ENCODE results near the gene GPD2.

GRCh38 chr2:156483741-156484173, 47.6 kb downstream of the GPD2 start:
- TF ChIP-seq, protein P1, sequence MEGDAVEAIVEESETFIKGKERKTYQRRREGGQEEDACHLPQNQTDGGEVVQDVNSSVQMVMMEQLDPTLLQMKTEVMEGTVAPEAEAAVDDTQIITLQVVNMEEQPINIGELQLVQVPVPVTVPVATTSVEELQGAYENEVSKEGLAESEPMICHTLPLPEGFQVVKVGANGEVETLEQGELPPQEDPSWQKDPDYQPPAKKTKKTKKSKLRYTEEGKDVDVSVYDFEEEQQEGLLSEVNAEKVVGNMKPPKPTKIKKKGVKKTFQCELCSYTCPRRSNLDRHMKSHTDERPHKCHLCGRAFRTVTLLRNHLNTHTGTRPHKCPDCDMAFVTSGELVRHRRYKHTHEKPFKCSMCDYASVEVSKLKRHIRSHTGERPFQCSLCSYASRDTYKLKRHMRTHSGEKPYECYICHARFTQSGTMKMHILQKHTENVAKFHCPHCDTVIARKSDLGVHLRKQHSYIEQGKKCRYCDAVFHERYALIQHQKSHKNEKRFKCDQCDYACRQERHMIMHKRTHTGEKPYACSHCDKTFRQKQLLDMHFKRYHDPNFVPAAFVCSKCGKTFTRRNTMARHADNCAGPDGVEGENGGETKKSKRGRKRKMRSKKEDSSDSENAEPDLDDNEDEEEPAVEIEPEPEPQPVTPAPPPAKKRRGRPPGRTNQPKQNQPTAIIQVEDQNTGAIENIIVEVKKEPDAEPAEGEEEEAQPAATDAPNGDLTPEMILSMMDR (IDR thresholded peaks at IDR 0.05), result no peak
- TF ChIP-seq POLR2A (IDR thresholded peaks at IDR 0.05), result no peak
